ENCODE data around the gene GNAQ. TPM values are rescaled to one million over a fixed set of nuclear protein-coding genes. Genes with fewer than 3 reads are reported as not detected.

GNAQ gene
- polyA plus RNA-seq, 1 of the 3 experiments (the other 2 are of a cell fraction), result 20.9 TPM

GRCh38 chr9:77892171-77892570 is 139.4 kb downstream of the GNAQ start:
- Histone ChIP-seq H2AFZ (ENCODE audit: low read depth) (no peak overlapping the region), H3K9me3 (no peaks in the 10 kb centered on the region), H3K79me2 (ENCODE audit: insufficient read depth) (peaks cover 15% of the 10 kb centered on the region), H3K27me3 (ENCODE audit: insufficient read depth) (no peaks in the 10 kb centered on the region), H3K4me1 (ENCODE audit: control insufficient read depth in 1 of 2, insufficient read depth in 2 of 2, low read depth in 1 of 2, low read length in 1 of 2) (peaks cover 9 to 12% of the 10 kb centered on the region in 2 experiments; a peak in 3 of 4 replicates), H3K4me2 (no peak overlapping the region), H3K9ac (no peak overlapping the region), H4K20me1 (ENCODE audit: insufficient read depth) (peaks cover 2% of the 10 kb centered on the region), H3K27ac (ENCODE audit: low read depth in 2 of 2, low read length in 1 of 2) (no peak overlapping the region; a peak in 1 of 4 replicates), H3K9me2 (no peaks in the 10 kb centered on the region), H3F3A (replicated peaks; ENCODE audit: insufficient read depth) (peaks cover 6% of the 10 kb centered on the region), H3K36me3 (replicated peaks in 1 of 2; ENCODE audit: control insufficient read depth in 1 of 2, insufficient read depth in 2 of 2, low read length in 1 of 2) (no peaks in the 10 kb centered on the region), H3K4me3 (ENCODE audit: low read depth in 2 of 2, low read length in 1 of 2) (no peak overlapping the region)
- POLR2A ChIA-PET, result no interaction called here
- no peak for DNase-seq
- 96% methylated on average over 1 of the region's 1 CpG for WGBS (ENCODE audit: low lambda C conversion rate)
- CTCF ChIA-PET, result interaction anchor here (0.8 to 2.1 kb wide), 3 partner anchors 8 to 434 kb away, joined by 3 to 5 read pairs (median 3); no protein-coding TSS in a partner anchor
- no peak for TF ChIP-seq RAD21 (IDR thresholded peaks at IDR 0.05; ENCODE audit: low read length)
- TF ChIP-seq FOXJ3 (CRISPR knock-in tag; IDR thresholded peaks at IDR 0.05), result no peak
- no peak for TF ChIP-seq EP300 (IDR thresholded peaks at IDR 0.05; ENCODE audit: borderline replicate concordance in 1 of 2, low read depth in 1 of 2, low read length in 1 of 2)
- TF ChIP-seq, protein P1, sequence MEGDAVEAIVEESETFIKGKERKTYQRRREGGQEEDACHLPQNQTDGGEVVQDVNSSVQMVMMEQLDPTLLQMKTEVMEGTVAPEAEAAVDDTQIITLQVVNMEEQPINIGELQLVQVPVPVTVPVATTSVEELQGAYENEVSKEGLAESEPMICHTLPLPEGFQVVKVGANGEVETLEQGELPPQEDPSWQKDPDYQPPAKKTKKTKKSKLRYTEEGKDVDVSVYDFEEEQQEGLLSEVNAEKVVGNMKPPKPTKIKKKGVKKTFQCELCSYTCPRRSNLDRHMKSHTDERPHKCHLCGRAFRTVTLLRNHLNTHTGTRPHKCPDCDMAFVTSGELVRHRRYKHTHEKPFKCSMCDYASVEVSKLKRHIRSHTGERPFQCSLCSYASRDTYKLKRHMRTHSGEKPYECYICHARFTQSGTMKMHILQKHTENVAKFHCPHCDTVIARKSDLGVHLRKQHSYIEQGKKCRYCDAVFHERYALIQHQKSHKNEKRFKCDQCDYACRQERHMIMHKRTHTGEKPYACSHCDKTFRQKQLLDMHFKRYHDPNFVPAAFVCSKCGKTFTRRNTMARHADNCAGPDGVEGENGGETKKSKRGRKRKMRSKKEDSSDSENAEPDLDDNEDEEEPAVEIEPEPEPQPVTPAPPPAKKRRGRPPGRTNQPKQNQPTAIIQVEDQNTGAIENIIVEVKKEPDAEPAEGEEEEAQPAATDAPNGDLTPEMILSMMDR (IDR thresholded peaks at IDR 0.05), result no peak
- TF ChIP-seq NRF1 (IDR thresholded peaks at IDR 0.05; ENCODE audit: low read depth, low read length), result no peak
- TF ChIP-seq TEAD4 (IDR thresholded peaks at IDR 0.05; ENCODE audit: borderline replicate concordance, insufficient read depth), result no peak
- no peak for TF ChIP-seq ZBTB33 (IDR thresholded peaks at IDR 0.05; ENCODE audit: borderline replicate concordance, low read depth)
- TF ChIP-seq SMC3 (IDR thresholded peaks at IDR 0.05; ENCODE audit: low read depth, low read length), result no peak
- no peak for TF ChIP-seq TAF1 (IDR thresholded peaks at IDR 0.05; ENCODE audit: borderline replicate concordance, low read depth, low read length)
- TF ChIP-seq RXRA (IDR thresholded peaks at IDR 0.05; ENCODE audit: borderline replicate concordance, low read depth), result no peak
- no peak for TF ChIP-seq GATA2 (CRISPR knock-in tag; IDR thresholded peaks at IDR 0.05)
- TF ChIP-seq MEF2A (IDR thresholded peaks at IDR 0.05; ENCODE audit: borderline replicate concordance, low read depth), result no peak
- TF ChIP-seq USF1 (IDR thresholded peaks at IDR 0.05; ENCODE audit: borderline replicate concordance, low read depth), result no peak
- TF ChIP-seq ELF1 (IDR thresholded peaks at IDR 0.05), result no peak

All from SK-N-SH (cell line).